ENCODE data around the gene CRYBB1. TPM values are rescaled to one million over a fixed set of nuclear protein-coding genes. Genes with fewer than 3 reads are reported as not detected.

CRYBB1 gene
- total and polyA plus RNA-seq, 2 experiments from 2014 or later = 1.6 to 3.7 TPM

- no peak for TF ChIP-seq CREB1 (CRISPR knock-in tag; IDR thresholded peaks at IDR 0.05; ENCODE audit: low read depth)
Measured at GRCh38 chr22:26617271-26618199, at the start of gene CRYBB1 (continued).

DNA sequence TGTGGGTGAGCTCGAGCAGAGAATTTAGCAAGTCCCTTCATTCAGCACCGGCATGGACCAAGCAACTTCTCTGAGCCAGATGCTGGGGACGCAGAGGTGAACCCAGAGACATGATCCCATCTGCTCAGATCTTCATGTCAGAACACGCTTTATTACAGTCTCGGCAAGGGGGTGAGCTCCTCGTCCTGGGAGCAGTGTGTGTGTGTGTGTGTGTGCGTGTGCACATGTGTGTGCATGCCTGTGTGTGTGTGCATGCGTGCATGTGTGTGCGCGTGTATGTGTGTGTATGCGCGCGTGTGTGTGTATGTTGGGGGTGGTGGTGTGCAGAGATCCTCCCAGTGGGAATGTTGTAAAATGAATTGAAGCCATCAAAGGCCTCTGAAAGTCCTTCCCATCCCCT lies 49.3 kb upstream of the CRYBB1 start:
- no peak overlapping the region for H3K4me2 ChIP-seq
- H3K27me3 ChIP-seq (ENCODE audit: insufficient read depth) = no peaks in the 10 kb centered on the region
- Mint-ChIP-seq H3K36me3 (ENCODE audit: low read depth) (peaks cover 78% of the 10 kb centered on the region), H3K4me1 (peaks cover 49% of the 10 kb centered on the region), H3K4me3 (no peak overlapping the region), H3K27me3 (ENCODE audit: insufficient read depth, low read depth, poor library complexity) (peaks cover 18% of the 10 kb centered on the region), H3K9me3 (no peaks in the 10 kb centered on the region; the same call in 2 of the 3 replicates), H3K27ac (no peak overlapping the region)
- H3K27ac ChIP-seq (ENCODE audit: low read depth) = no peak overlapping the region
- DNase-seq (ENCODE audit: low spot score) = no peak
- H4K20me1 ChIP-seq (replicated peaks; ENCODE audit: insufficient read depth) = peaks cover 6% of the 10 kb centered on the region
- TF ChIP-seq, protein P1, sequence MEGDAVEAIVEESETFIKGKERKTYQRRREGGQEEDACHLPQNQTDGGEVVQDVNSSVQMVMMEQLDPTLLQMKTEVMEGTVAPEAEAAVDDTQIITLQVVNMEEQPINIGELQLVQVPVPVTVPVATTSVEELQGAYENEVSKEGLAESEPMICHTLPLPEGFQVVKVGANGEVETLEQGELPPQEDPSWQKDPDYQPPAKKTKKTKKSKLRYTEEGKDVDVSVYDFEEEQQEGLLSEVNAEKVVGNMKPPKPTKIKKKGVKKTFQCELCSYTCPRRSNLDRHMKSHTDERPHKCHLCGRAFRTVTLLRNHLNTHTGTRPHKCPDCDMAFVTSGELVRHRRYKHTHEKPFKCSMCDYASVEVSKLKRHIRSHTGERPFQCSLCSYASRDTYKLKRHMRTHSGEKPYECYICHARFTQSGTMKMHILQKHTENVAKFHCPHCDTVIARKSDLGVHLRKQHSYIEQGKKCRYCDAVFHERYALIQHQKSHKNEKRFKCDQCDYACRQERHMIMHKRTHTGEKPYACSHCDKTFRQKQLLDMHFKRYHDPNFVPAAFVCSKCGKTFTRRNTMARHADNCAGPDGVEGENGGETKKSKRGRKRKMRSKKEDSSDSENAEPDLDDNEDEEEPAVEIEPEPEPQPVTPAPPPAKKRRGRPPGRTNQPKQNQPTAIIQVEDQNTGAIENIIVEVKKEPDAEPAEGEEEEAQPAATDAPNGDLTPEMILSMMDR (conservative IDR thresholded peaks at IDR 0.05; ENCODE audit: low read depth in 2 of 2) = no peak
- H3K4me3 ChIP-seq = no peak overlapping the region
- H3K4me1 ChIP-seq (ENCODE audit: insufficient read depth) = peaks cover 17% of the 10 kb centered on the region
- H3K9me2 ChIP-seq (ENCODE audit: insufficient read depth) = no peaks in the 10 kb centered on the region
- ATAC-seq = no peak
- peaks cover 15% of the 10 kb centered on the region for H3K79me2 ChIP-seq (replicated peaks; ENCODE audit: insufficient read depth)
- peaks cover 43% of the 10 kb centered on the region for H3F3A ChIP-seq (replicated peaks; ENCODE audit: low read depth)
- H2AFZ ChIP-seq = no peak overlapping the region
- H3K36me3 ChIP-seq (ENCODE audit: insufficient read depth) = 0 out of 2 replicates have a peak, but pooled peaks cover 20% of the 10 kb centered on the region

DNA sequence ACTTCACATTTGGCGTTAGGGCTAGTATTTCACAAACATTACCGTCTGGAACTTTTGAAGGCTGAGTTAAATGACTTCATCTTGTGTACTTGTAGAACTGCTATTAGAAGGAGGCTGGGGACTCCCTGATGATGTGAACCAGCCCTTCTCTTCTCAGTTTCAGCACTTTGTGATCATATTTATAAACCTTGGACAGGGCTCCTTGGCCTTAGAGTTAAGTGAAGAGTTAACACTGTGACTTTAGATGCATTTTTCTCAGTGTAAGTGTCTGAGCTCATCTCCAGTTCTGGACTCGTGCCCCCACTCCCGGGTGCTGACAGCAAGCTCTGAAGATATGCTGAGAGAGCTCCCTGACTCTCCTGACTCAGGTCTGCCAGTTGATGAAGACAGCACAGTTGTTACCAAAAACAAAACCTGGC lies 48.0 kb upstream of the CRYBB1 start:
- no peak overlapping the region for H3K27ac ChIP-seq (ENCODE audit: low read depth)
- peaks cover 14% of the 10 kb centered on the region for H3K4me1 ChIP-seq (ENCODE audit: insufficient read depth)
- Mint-ChIP-seq H3K4me3 (no peak overlapping the region), H3K9me3 (no peaks in the 10 kb centered on the region; the same call in 2 of the 3 replicates), H3K27me3 (ENCODE audit: insufficient read depth, low read depth, poor library complexity) (peaks cover 18% of the 10 kb centered on the region), H3K36me3 (ENCODE audit: low read depth) (peaks cover 80% of the 10 kb centered on the region), H3K27ac (no peak overlapping the region), H3K4me1 (peaks cover 49% of the 10 kb centered on the region)
- H4K20me1 ChIP-seq (replicated peaks; ENCODE audit: insufficient read depth) = peaks cover 7% of the 10 kb centered on the region
- H3K79me2 ChIP-seq (replicated peaks; ENCODE audit: insufficient read depth) = peaks cover 27% of the 10 kb centered on the region
- peaks cover 30% of the 10 kb centered on the region for H3F3A ChIP-seq (replicated peaks; ENCODE audit: low read depth)
- no peaks in the 10 kb centered on the region for H3K9me2 ChIP-seq (ENCODE audit: insufficient read depth)
- no peak overlapping the region for H3K4me2 ChIP-seq
- H3K4me3 ChIP-seq = no peak overlapping the region
- no peak overlapping the region for H2AFZ ChIP-seq
- H3K36me3 ChIP-seq (ENCODE audit: insufficient read depth) = 0 out of 2 replicates have a peak, but pooled peaks cover 20% of the 10 kb centered on the region
- DNase-seq (ENCODE audit: low spot score) (no peak), ATAC-seq (no peak)
- no peaks in the 10 kb centered on the region for H3K27me3 ChIP-seq (ENCODE audit: insufficient read depth)
- TF ChIP-seq CREB1 (CRISPR knock-in tag; IDR thresholded peaks at IDR 0.05; ENCODE audit: low read depth) (no peak), JUNB (IDR thresholded peaks at IDR 0.05; ENCODE audit: unreplicated experiment) (no peak)
- TF ChIP-seq, protein P2, sequence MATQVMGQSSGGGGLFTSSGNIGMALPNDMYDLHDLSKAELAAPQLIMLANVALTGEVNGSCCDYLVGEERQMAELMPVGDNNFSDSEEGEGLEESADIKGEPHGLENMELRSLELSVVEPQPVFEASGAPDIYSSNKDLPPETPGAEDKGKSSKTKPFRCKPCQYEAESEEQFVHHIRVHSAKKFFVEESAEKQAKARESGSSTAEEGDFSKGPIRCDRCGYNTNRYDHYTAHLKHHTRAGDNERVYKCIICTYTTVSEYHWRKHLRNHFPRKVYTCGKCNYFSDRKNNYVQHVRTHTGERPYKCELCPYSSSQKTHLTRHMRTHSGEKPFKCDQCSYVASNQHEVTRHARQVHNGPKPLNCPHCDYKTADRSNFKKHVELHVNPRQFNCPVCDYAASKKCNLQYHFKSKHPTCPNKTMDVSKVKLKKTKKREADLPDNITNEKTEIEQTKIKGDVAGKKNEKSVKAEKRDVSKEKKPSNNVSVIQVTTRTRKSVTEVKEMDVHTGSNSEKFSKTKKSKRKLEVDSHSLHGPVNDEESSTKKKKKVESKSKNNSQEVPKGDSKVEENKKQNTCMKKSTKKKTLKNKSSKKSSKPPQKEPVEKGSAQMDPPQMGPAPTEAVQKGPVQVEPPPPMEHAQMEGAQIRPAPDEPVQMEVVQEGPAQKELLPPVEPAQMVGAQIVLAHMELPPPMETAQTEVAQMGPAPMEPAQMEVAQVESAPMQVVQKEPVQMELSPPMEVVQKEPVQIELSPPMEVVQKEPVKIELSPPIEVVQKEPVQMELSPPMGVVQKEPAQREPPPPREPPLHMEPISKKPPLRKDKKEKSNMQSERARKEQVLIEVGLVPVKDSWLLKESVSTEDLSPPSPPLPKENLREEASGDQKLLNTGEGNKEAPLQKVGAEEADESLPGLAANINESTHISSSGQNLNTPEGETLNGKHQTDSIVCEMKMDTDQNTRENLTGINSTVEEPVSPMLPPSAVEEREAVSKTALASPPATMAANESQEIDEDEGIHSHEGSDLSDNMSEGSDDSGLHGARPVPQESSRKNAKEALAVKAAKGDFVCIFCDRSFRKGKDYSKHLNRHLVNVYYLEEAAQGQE (IDR thresholded peaks at IDR 0.05; ENCODE audit: unreplicated experiment) = no peak
- TF ChIP-seq, protein P3, sequence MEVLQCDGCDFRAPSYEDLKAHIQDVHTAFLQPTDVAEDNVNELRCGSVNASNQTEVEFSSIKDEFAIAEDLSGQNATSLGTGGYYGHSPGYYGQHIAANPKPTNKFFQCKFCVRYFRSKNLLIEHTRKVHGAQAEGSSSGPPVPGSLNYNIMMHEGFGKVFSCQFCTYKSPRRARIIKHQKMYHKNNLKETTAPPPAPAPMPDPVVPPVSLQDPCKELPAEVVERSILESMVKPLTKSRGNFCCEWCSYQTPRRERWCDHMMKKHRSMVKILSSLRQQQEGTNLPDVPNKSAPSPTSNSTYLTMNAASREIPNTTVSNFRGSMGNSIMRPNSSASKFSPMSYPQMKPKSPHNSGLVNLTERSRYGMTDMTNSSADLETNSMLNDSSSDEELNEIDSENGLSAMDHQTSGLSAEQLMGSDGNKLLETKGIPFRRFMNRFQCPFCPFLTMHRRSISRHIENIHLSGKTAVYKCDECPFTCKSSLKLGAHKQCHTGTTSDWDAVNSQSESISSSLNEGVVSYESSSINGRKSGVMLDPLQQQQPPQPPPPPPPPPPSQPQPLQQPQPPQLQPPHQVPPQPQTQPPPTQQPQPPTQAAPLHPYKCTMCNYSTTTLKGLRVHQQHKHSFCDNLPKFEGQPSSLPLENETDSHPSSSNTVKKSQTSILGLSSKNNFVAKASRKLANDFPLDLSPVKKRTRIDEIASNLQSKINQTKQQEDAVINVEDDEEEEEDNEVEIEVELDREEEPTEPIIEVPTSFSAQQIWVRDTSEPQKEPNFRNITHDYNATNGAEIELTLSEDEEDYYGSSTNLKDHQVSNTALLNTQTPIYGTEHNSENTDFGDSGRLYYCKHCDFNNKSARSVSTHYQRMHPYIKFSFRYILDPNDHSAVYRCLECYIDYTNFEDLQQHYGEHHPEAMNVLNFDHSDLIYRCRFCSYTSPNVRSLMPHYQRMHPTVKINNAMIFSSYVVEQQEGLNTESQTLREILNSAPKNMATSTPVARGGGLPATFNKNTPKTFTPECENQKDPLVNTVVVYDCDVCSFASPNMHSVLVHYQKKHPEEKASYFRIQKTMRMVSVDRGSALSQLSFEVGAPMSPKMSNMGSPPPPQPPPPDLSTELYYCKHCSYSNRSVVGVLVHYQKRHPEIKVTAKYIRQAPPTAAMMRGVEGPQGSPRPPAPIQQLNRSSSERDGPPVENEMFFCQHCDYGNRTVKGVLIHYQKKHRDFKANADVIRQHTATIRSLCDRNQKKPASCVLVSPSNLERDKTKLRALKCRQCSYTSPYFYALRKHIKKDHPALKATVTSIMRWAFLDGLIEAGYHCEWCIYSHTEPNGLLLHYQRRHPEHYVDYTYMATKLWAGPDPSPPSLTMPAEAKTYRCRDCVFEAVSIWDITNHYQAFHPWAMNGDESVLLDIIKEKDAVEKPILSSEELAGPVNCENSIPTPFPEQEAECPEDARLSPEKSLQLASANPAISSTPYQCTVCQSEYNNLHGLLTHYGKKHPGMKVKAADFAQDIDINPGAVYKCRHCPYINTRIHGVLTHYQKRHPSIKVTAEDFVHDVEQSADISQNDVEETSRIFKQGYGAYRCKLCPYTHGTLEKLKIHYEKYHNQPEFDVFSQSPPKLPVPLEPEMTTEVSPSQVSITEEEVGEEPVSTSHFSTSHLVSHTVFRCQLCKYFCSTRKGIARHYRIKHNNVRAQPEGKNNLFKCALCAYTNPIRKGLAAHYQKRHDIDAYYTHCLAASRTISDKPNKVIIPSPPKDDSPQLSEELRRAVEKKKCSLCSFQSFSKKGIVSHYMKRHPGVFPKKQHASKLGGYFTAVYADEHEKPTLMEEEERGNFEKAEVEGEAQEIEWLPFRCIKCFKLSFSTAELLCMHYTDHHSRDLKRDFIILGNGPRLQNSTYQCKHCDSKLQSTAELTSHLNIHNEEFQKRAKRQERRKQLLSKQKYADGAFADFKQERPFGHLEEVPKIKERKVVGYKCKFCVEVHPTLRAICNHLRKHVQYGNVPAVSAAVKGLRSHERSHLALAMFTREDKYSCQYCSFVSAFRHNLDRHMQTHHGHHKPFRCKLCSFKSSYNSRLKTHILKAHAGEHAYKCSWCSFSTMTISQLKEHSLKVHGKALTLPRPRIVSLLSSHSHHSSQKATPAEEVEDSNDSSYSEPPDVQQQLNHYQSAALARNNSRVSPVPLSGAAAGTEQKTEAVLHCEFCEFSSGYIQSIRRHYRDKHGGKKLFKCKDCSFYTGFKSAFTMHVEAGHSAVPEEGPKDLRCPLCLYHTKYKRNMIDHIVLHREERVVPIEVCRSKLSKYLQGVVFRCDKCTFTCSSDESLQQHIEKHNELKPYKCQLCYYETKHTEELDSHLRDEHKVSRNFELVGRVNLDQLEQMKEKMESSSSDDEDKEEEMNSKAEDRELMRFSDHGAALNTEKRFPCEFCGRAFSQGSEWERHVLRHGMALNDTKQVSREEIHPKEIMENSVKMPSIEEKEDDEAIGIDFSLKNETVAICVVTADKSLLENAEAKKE (CRISPR knock-in tag; IDR thresholded peaks at IDR 0.05) = no peak
